Activated T-helper 2 cell treated with anti-CD3 and anti-CD28 coated beads, Interferon-gamma antibody, Interleukin-2, Interleukin-4, amounts not matched to agents 10 μg/mL and 5 μg/mL and 100 μg/mL, durations not matched to agents 14 hours and 24 hours and 36 hours (primary cell): ENCODE data around the gene IL1RN. TPM values are rescaled to one million over a fixed set of nuclear protein-coding genes. Genes with fewer than 3 reads are reported as not detected.

Experiments
- DNase-seq: peaks from one replicate; pipeline ENCODE4 v3.0.0; 2021; ENCODE audit warnings: low spot score
- H3K27ac Mint-ChIP-seq: one replicate; pipeline ENCODE4 v1.8.0; 2021; ENCODE audit warnings: mixed read lengths
- H3K27me3 Mint-ChIP-seq: one replicate; pipeline ENCODE4 v1.8.0; 2021; ENCODE audit warnings: low read depth, mixed read lengths
- H3K36me3 Mint-ChIP-seq: one replicate; pipeline ENCODE4 v1.8.0; 2021; ENCODE audit warnings: low read depth, mixed read lengths
- H3K4me1 Mint-ChIP-seq: one replicate; pipeline ENCODE4 v1.8.0; 2021; ENCODE audit warnings: low read depth, mixed read lengths
- H3K4me3 Mint-ChIP-seq: one replicate; pipeline ENCODE4 v1.8.0; 2021; ENCODE audit warnings: low read depth, mild to moderate bottlenecking, moderate library complexity, mixed read lengths
- H3K9me3 Mint-ChIP-seq: one replicate; pipeline ENCODE4 v1.8.0; 2021; ENCODE audit warnings: mixed read lengths
- intact Hi-C: fragments of 100-400 bp; cut with micrococcal nuclease; formaldehyde crosslinking; loops from one replicate; pipeline ENCODE4 v1.15.1; 2023
- total RNA-seq: library from RNA; stranded (reverse); gene quantifications from 2 replicates; pipeline ENCODE4 v1.2.3, GENCODE V29; 2022

IL1RN gene
- total RNA-seq, 1 donor from 2014 or later: 15.9 TPM

GRCh38 chr2:113167962-113168340, 40.6 kb downstream of the IL1RN start:
- peak overlapping the region; percentile 94 for H3K27ac Mint-ChIP-seq
- peaks cover 24% of the 10 kb centered on the region for H3K36me3 Mint-ChIP-seq
- no peak overlapping the region for H3K4me3 Mint-ChIP-seq
- no peak for DNase-seq
- intact Hi-C loops: loop anchor here (1.0 kb wide), 1 partner anchor 10 kb away; no protein-coding TSS in a partner anchor
- H3K9me3 Mint-ChIP-seq: peaks cover 9% of the 10 kb centered on the region
- no peaks in the 10 kb centered on the region for H3K27me3 Mint-ChIP-seq
- peaks cover 60% of the 10 kb centered on the region for H3K4me1 Mint-ChIP-seq

GRCh38 chr2:113169002-113169530, 41.7 kb downstream of the IL1RN start:
- Mint-ChIP-seq H3K4me1 (peaks cover 66% of the 10 kb centered on the region), H3K36me3 (peaks cover 31% of the 10 kb centered on the region)
- intact Hi-C loops: no loop called here

GRCh38 chr2:113169586-113169985, 42.2 kb downstream of the IL1RN start:
- H3K4me3 Mint-ChIP-seq: peak overlapping the region; percentile 27
- H3K27ac Mint-ChIP-seq: peak overlapping the region; percentile 86
- DNase-seq: no peak
- no peaks in the 10 kb centered on the region for H3K27me3 Mint-ChIP-seq
- peaks cover 9% of the 10 kb centered on the region for H3K9me3 Mint-ChIP-seq
- H3K36me3 Mint-ChIP-seq: peaks cover 36% of the 10 kb centered on the region
- peaks cover 64% of the 10 kb centered on the region for H3K4me1 Mint-ChIP-seq
- intact Hi-C loops: no loop called here

More at GRCh38 chr2:113169002-113169530, 41.7 kb downstream of the IL1RN start:
- peaks cover 9% of the 10 kb centered on the region for H3K9me3 Mint-ChIP-seq
- H3K27me3 Mint-ChIP-seq: no peaks in the 10 kb centered on the region
- peak overlapping the region; percentile 10 for H3K4me3 Mint-ChIP-seq
- DNase-seq: no peak
- peak overlapping the region; percentile 94 for H3K27ac Mint-ChIP-seq

GRCh38 chr2:113171334-113172075, 44.1 kb downstream of the IL1RN start:
- H3K36me3 Mint-ChIP-seq: peaks cover 56% of the 10 kb centered on the region
- H3K27ac Mint-ChIP-seq: peak overlapping the region; percentile 20
- intact Hi-C loops: loop anchor here (5.0 to 10.0 kb wide), 2 partner anchors 187 to 524 kb away; partner anchors contain the start of gene SLC20A1
- H3K9me3 Mint-ChIP-seq: peaks cover 9% of the 10 kb centered on the region
- no peak overlapping the region for H3K4me3 Mint-ChIP-seq
- no peak for DNase-seq
- peaks cover 64% of the 10 kb centered on the region for H3K4me1 Mint-ChIP-seq
- no peaks in the 10 kb centered on the region for H3K27me3 Mint-ChIP-seq

GRCh38 chr2:113172721-113173541, 45.5 kb downstream of the IL1RN start:
- Mint-ChIP-seq H3K4me1 (peaks cover 65% of the 10 kb centered on the region), H3K27me3 (no peaks in the 10 kb centered on the region), H3K9me3 (peaks cover 9% of the 10 kb centered on the region), H3K4me3 (peak overlapping the region; percentile 89), H3K27ac (peak overlapping the region; percentile 94), H3K36me3 (peaks cover 69% of the 10 kb centered on the region)
- intact Hi-C loops: loop anchor here (5.0 to 10.0 kb wide), 2 partner anchors 188 to 526 kb away; partner anchors contain the start of gene SLC20A1
- no peak for DNase-seq

- Mint-ChIP-seq H3K27ac (peak within 1 kb of the TSS; percentile 94), H3K9me3 (peaks cover 9% of the 10 kb centered on the region), H3K36me3 (peaks cover 77% of the 10 kb centered on the region), H3K4me3 (peak within 1 kb of the TSS; percentile 89), H3K4me1 (peaks cover 65% of the 10 kb centered on the region), H3K27me3 (no peaks in the 10 kb centered on the region)
- intact Hi-C loops: loop anchor here (2.0 to 10.0 kb wide), 5 partner anchors 17 to 526 kb away; partner anchors contain the start of gene SLC20A1
- DNase-seq: peak; percentile 90
Measured at GRCh38 chr2:113173542-113174375, 46.4 kb downstream of the IL1RN start, which contains the start of gene PSD4. TSS of gene PSD4 (plus strand) at chr2:113173971. CDS start at chr2:113182457, 8,486 bp downstream.

GRCh38 chr2:113174376-113174750, 47.0 kb downstream of the IL1RN start:
- peak overlapping the region; percentile 89 for H3K4me3 Mint-ChIP-seq
- peak overlapping the region; percentile 94 for H3K27ac Mint-ChIP-seq
- H3K36me3 Mint-ChIP-seq: peaks cover 81% of the 10 kb centered on the region
- intact Hi-C loops: loop anchor here (2.0 to 10.0 kb wide), 5 partner anchors 18 to 527 kb away; partner anchors contain the start of gene SLC20A1
- peaks cover 9% of the 10 kb centered on the region for H3K9me3 Mint-ChIP-seq
- peaks cover 66% of the 10 kb centered on the region for H3K4me1 Mint-ChIP-seq
- no peak for DNase-seq
- H3K27me3 Mint-ChIP-seq: no peaks in the 10 kb centered on the region

- DNase-seq: peak; percentile 79
- Mint-ChIP-seq H3K4me1 (peaks cover 67% of the 10 kb centered on the region), H3K27me3 (no peaks in the 10 kb centered on the region), H3K9me3 (peaks cover 5% of the 10 kb centered on the region), H3K4me3 (peak overlapping the region; percentile 89), H3K36me3 (peaks cover 82% of the 10 kb centered on the region), H3K27ac (peak overlapping the region; percentile 94)
- intact Hi-C loops: loop anchor here (2.0 to 10.0 kb wide), 4 partner anchors 18 to 190 kb away; no protein-coding TSS in a partner anchor
Measured at GRCh38 chr2:113175042-113175628, 47.7 kb downstream of the IL1RN start.

- DNase-seq: no peak
- intact Hi-C loops: loop anchor here (2.0 to 10.0 kb wide), 4 partner anchors 19 to 191 kb away; no protein-coding TSS in a partner anchor
- no peaks in the 10 kb centered on the region for H3K27me3 Mint-ChIP-seq
- H3K4me3 Mint-ChIP-seq: peak overlapping the region; percentile 89
- peaks cover 89% of the 10 kb centered on the region for H3K36me3 Mint-ChIP-seq
- H3K4me1 Mint-ChIP-seq: peaks cover 73% of the 10 kb centered on the region
- H3K27ac Mint-ChIP-seq: peak overlapping the region; percentile 94
- H3K9me3 Mint-ChIP-seq: peaks cover 3% of the 10 kb centered on the region
Measured at GRCh38 chr2:113175736-113176695, 48.6 kb downstream of the IL1RN start.

- intact Hi-C loops: loop anchor here (10.0 kb wide), 1 partner anchor 192 kb away; no protein-coding TSS in a partner anchor
- Mint-ChIP-seq H3K27me3 (no peaks in the 10 kb centered on the region), H3K4me1 (peaks cover 73% of the 10 kb centered on the region), H3K36me3 (peaks cover 89% of the 10 kb centered on the region), H3K4me3 (peak overlapping the region; percentile 89), H3K9me3 (no peaks in the 10 kb centered on the region), H3K27ac (peak overlapping the region; percentile 44)
- no peak for DNase-seq
Measured at GRCh38 chr2:113176696-113177355, 49.4 kb downstream of the IL1RN start.
